Upper lobe of left lung (tissue), 4 donors: ENCODE measurements around the gene CCSAP.

Experiments
- CTCF ChIP-seq, 6 experiments: fragments of 450-650 bp in 4 of 6; fragments of 200-600 bp in 2 of 6; sonication (generic) in 2 of 6; IDR thresholded peaks; one replicate each; pipeline ENCODE4 v1.5.1; 2016 to 2019; ENCODE audit warnings: antibody characterized with exemption in 6 of 6
- POLR2A ChIP-seq, 4 donors: fragments of 450-650 bp; IDR thresholded peaks; one replicate each; pipeline ENCODE4 v1.5.1; 2016 to 2017; ENCODE audit warnings: antibody characterized with exemption in 4 of 4, mild to moderate bottlenecking in 2 of 4

GRCh38 chr1:229318056-229318455 is 24.8 kb downstream of the CCSAP start:
- TF ChIP-seq CTCF (IDR thresholded peaks at IDR 0.05) (no peak), POLR2A (IDR thresholded peaks at IDR 0.05) (no peak)
